GM19025 (cell line): ENCODE measurements around the gene EIF2AK3.
"Not testable (repeated sequence)": the region's sequence is repeated elsewhere in the genome, so short reads cannot be mapped to it uniquely, and the experiment has no call there.

Experiments
- ATAC-seq: cut with Tn5 transposase; IDR thresholded peaks from one replicate; pipeline ENCODE4 v1.9.1; 2021; ENCODE audit warnings: mild to moderate bottlenecking, low read depth, moderate library complexity; ENCODE audit not compliant: unreplicated experiment

The EIF2AK3 gene

GRCh38 chr2:88549616-88550292 lies 77.5 kb downstream of the EIF2AK3 start:
- no peak for ATAC-seq

- ATAC-seq, result not testable (repeated sequence)
Observed at GRCh38 chr2:88546291-88546690, 81.0 kb downstream of the EIF2AK3 start.

GRCh38 chr2:88545118-88545517 lies 82.1 kb downstream of the EIF2AK3 start:
- no peak for ATAC-seq

GRCh38 chr2:88543541-88544057 lies 83.7 kb downstream of the EIF2AK3 start:
- no peak for ATAC-seq

GRCh38 chr2:88542668-88543067 lies 84.6 kb downstream of the EIF2AK3 start:
- ATAC-seq, result no peak

GRCh38 chr2:88540346-88540745 lies 86.9 kb downstream of the EIF2AK3 start:
- ATAC-seq, result no peak

- ATAC-seq, result no peak
Observed at GRCh38 chr2:88538362-88538917, 88.8 kb downstream of the EIF2AK3 start.

- no peak for ATAC-seq
Observed at GRCh38 chr2:88537640-88538039, 89.6 kb downstream of the EIF2AK3 start.

- ATAC-seq, result no peak
Observed at GRCh38 chr2:88530081-88530480, 97.2 kb downstream of the EIF2AK3 start.

- ATAC-seq, result no peak
Observed at GRCh38 chr2:88521445-88522073, 105.7 kb downstream of the EIF2AK3 start.

GRCh38 chr2:88517759-88518201 lies 109.5 kb downstream of the EIF2AK3 start:
- ATAC-seq, result no peak
